Activated T-helper 1 cell treated with anti-CD3 and anti-CD28 coated beads, Interleukin-2, amount 50 U/mL, for 16 hours (primary cell): ENCODE data around the gene EPB41L2.
"Not testable (repeated sequence)": the region's sequence is repeated elsewhere in the genome, so short reads cannot be mapped to it uniquely, and the experiment has no call there.

Experiments
- DNase-seq, 2 donors: peaks; one replicate each; pipeline ENCODE4 v3.0.0-alpha.2; 2020; ENCODE audit warnings: low read depth in 1 of 2, low spot score in 1 of 2

Gene EPB41L2

DNA sequence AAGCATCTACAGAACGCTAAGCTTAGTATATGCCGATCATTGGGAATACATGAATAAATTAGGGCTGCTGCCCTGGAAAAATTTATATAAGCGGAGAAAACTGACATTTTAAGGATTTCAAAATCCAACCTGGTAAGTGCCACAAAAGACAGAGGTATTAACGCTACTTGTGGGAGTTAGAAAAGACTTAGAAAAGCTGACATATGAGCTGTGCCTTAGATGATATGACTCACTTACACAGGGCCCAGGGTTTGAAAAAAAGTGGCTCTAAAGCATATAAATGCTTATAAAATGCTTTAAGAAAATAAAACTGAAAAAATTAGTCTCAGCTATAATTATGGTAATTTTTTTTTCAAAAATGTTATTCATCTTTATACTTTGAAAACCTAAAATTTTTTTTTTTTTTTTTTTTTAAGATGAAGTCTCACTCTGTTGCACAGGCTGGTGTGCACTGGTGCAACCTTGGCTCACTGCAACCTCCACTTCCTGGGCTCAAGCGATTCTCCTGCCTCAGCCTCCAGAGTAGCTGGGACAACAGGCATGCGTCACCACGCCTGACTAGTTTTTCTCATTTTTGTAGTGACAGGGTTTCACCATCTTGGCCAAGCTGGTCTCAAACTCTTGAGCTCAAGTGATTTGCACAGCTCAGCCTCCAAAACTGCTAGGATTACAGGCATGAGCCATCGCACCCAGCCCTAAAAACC lies 25.7 kb downstream of the EPB41L2 start:
- DNase-seq: no peak

DNA sequence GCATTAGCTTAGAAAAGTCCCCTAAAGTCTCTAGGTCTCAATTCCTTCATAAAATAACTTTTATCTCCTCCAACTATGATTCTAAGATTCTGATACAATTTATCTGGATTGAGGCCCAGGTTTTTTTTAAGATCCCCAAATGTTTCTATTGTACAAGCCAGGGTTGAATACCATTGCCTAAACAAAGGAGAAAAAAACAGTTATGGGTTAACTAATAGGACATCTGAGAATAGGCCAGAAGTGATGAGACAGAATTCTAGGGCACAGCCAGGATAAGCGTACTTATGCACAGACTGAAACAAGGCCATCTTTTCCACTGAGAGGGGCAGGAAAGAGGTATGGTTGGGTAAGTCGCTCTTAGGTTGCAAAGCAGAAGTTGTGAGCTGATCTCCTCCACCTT lies 26.4 kb downstream of the EPB41L2 start:
- DNase-seq: no peak

DNA sequence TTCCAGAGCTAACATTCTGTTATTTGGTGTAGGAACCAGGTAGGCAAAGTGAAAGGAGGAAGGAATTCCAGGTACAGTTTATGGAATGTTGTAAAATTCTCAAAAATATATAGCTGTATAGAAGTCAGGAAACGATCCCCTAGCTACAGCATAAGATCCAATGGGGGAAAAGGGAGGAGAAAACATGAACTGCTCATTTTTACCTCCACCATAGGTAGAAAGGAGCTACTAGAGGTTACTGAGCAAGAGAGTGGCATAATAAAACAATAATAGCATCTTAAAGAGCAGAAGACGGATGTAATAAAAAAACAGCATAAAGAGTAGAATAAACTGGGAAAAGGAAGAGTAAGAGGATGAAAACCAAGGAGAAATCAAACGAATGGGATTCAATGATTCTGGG lies 26.9 kb downstream of the EPB41L2 start:
- DNase-seq: no peak

DNA sequence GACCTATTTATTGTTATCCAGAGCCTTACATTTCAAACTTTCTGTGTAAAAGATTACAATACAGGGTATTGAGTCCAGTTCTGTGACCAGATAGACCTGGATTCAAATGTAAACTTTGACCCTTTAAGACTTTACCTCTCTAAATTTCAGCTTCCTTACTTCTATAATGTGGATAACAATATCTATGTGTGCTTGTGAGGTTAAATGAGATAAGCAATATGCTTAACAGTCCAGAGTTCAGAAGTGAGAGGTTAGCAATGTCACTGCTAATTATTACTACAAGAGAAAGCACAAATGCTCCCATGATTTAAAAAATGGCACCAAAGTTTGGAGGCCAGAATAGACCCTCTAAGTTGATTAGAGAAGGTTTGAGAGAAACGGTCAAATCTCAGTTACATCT lies 27.5 kb downstream of the EPB41L2 start:
- no peak for DNase-seq

DNA sequence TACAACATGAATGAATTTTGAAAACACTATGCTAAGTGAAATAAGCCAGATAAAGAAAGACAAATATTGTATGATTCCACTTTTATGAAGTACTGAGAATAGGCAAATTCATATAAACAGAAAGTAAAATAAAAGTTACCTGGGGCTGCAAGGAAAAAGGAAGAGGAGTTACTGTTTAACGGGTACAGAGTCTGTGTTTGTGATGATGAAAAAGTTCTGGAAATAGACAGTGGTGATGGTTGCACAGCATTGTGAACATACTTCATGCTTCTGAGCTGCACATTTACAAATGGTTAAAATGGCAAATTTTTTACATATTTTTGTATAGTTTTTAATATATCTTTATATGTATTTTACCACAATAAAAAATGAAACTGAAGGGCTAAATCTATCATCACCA lies 29.4 kb downstream of the EPB41L2 start:
- DNase-seq: no peak

DNA sequence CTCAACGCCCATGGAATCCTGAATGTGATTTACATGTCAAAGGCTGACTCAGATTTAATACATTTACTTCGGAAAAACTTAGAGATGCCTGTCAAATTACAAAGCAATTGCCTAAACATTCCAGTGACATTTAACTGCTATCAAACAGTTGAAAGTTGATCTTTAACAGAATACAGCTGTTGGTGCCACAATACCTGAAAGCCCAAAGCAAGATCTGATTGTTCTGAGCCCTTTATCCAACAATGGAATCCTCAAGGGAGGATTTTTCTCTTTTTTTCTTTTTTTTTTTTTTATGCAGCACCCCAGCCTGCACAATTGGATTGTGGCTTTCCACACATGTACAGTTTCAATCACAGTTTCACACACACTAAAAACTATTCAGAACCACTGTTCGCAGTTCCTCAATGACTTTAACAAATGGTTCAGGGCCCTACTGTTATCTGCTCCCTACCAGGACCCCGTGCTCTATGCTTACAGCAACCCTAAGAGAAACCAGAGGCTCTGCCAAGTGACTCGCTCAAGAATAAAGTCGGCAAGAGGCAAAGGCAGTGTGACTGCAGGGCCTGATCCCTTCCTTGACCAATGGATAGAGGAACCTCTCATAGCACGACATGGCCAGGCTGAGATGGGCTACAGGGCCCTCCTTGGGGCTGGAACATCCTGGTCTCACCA lies 33.3 kb downstream of the EPB41L2 start:
- no peak for DNase-seq

DNA sequence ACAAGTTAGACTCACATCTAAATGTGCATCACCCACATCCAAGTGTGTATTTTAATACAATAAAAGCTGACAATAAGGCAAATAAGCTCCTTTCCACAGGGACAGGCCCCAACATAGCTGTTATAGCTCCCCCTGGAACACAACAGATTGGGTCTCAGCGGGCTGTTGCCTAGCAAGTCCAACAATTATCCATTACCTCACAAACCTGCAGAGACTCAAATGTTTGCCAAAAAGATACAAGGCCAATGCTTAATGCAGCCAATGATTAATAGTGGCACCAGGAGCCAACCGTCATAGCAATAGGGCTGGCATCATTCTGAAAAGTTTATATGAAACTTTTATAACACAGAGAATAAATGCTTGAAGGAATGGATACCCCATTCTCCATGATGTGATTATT lies 35.7 kb downstream of the EPB41L2 start:
- no peak for DNase-seq

DNA sequence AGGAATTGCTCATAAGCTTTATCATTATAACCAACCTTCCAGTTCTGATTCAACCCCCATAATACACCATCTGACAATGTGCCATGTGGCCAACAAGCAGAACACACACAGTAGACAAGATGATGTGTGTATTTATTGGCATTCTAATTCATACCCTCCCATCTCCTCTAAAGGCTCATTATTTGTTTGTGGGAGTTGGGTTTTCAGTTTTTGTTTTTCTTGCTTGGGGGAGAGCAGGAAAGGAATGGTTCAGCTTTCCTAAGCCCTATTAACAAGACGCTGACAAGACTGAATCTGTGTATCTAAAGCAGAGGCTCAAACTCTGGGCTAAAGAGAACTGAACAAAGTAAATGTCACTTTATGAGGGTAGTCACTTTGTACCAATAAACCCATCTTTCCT lies 36.8 kb downstream of the EPB41L2 start:
- DNase-seq: no peak

DNA sequence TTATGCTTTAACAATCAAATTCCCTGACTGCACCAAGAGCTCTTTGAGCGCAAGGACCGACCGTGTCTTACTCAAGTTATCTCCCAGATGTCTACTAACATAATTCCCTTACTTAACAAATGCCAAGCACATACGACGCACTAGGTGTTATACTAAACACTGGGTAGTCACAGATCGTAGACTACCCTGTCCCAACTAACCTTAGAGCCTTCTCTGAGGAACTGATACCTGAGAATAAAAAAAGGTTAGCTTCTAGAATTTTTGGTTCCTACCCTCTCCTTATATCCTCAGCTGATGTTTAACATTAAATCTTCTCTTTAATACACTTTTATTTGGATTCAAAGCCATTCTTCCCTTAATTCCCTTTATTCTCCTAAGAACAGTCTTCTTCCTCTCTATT lies 38.5 kb downstream of the EPB41L2 start:
- no peak for DNase-seq

DNA sequence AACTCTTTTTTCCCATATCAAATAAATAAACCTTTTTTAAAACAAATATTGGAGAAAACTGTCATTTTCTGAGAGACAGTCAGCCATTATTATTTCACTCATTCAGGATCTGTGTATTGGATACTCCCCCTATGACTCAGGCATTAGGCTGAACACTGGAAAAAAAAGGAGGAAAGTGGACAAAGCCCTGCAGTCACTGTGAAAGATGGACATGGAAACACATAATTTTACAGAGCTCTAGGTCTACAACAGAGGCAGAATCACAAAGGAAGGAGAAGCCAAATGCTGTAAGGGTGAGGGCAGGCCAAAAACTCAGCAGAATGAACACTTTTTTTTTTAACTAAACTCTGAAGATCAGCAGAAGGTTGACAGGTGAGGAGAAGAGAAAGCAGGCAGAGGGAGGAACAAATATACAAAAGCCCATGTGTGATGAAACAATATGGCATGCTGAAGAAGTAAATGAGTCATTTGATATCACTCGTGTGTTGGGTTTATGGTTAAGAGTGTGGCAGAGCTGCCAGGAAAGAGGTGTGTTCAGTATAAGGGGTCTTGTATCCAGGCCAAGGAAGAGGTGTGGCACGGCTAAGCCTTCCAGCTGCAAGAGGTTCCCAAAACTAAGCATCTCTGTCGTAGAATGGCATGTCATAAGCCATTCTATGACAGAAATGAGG lies 39.1 kb downstream of the EPB41L2 start:
- DNase-seq: no peak

DNA sequence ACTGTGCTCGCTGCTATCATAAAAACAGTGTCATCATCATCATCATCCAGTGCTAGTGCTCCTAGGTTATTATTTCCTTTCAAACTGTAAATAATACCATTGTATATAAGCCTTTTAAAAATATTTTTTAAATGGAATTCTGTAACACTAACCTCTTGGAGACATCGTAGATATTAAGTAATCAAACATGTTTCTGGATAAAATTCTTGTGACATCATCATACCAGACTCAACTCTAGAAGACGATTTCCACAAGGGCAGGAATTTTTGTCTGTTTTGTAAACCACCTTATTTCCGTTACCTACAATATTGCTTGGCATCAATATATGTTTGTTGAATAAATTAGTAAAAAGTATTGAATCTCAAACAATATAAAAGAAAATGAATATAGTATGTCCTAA lies 40.4 kb downstream of the EPB41L2 start:
- DNase-seq: no peak

DNA sequence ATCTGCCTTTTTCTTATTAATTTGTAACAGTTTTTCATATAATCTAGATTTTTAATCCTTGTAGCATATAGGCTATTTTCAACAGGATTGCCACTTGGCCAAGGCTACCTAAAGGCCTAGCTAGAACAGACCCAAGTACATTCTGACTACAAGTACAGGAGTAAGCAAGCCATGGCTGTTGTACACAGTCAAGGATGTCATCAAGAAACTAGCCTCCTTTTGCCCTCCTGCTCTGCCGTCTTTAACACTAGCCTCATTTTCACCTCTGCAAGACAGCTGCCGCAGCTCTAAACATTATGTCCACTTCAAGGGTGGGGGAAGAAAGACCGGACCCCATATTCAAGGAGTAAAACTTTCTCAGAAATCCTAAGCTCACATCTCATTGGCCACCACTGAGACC lies 45.1 kb downstream of the EPB41L2 start:
- DNase-seq: no peak

DNA sequence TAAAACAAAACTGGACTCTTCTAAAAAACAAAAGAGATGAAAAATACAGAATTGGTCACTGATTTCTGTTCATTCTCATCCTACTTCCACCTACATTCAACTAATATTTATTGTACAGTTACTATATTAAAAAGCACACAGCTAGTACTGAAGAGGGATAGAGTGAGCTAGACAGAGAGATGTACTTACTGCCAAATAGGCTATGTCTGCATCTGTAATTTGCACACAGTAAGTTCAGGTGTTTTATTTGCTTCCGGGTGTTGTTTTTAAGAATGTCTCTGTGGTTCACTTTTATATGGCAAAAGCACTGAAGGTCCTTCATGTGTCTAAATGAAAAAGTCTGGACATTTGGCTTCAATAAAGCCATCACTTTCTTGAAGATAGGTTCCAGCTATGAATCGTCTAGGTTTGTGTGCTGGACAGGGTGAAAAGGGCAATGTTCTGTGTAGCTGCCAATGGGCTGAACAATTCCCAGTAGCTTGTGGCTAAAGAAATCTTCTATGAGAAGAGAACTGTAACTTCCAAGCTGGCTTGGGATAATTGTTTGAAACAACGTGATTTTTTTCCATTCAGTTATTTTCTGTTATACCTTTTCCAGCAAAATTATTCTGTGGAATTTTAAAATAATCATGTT lies 47.3 kb downstream of the EPB41L2 start:
- no peak for DNase-seq

DNA sequence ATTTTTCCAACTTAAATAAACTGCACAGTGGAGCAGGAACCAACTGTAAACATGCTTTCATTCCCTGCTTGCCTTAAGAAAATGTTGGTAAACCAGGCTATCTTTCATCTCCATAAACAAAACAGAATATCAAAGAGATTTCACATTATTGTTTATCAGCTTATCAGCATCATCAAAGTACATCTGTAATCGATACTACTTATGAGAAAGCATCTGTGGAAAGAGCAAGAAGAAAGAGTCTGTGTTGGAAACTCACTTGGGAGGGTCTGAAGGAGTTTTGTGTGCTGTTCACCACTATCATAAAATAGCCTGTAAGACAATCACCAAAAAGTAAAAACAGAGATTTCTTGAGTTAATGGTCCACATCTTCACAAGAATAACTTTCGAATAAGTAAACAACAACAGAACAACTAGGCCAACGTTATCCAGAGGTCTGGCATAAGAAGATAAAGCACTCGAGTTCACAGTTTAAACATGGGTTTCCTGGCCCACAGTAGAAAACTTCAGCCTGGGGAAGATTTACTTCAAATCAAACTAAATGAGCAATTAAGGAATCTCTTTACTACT lies 47.9 kb downstream of the EPB41L2 start:
- no peak for DNase-seq

DNA sequence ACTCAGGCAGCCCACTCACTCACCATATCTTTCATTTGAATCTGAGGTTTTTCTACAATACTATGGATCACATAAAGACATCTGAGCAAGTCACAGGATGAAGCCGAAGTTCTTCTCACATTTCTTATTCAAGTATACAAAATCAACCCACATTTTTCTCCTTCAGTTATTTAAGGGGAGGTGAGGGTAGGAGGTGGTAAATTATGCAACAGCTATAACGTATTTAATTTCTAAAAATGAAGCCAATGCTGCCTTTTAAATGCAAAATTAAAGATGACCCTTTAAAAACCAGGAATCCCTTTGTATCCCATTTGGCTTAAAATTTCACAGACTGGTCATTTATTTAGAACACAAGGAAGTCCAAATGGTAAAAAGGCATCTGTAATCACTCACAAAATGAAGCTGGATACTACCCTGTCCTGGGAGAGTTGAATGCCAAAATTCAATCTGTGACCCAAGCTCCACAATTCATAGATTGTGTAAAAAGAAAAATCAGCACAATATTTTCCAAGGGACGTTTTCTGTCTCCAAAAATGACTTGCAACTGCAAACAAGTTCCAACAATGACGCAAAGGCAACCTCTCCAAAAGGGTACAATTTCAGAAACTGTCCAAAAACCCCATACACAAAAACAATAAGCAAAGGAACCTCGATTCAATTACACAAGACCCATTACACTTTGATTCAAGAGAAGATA lies 48.8 kb downstream of the EPB41L2 start:
- no peak for DNase-seq

DNA sequence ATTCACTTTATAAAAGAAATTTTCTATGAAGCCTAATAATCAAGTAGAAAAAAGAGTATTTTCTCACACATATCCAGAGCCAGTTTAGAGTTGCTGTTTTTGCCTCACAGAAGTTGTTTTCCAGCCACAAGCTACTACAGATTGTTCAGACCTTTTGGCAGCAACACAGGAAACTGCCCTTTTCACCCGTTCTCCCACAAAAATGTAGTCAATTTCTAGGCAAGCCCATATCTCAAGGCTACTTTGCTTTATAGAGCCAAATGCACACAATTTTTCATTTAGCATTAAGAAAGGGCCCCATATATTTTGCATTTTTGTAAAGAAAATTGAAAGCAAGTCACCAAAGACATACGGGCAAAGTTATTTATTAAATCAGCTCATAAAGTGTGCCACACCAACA lies 49.5 kb downstream of the EPB41L2 start:
- no peak for DNase-seq

DNA sequence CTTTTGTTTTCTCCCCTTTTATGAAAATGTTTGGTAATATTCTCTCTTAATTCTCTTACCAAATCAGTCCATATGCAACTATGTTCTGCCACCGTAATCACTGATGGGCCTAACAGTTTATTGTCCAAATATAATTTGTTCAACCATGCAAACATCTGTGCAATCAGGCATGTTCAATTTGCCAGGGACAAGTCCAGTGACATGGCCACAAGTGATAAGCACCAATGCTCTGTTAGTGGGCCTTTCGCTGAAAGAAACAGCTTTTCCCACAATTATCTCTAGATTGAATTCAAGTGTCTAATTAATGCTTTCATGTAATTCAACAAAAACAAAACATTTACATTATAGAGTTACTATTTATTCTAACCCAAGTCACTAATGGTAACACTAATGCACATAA lies 53.3 kb downstream of the EPB41L2 start:
- DNase-seq: no peak

DNA sequence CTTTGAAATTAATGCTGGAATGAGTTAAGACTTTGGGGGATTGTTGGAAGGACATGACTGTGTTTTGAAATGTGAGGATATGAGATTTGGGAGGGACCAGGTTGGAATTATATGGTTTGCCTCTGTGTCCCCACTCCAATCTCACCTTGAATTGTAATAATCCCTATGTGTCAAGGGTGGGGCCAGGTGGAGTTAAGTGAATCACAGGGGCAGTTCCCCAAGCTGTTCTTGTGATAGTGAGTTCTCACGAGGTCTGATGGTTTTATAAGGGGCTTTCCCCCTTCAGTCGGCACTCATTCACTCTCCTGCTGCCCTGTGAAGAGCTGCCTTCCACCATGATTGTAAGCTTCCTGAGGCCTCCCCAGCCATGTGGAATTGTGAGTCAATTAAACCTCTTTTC lies 54.1 kb downstream of the EPB41L2 start:
- DNase-seq: not testable (repeated sequence)

DNA sequence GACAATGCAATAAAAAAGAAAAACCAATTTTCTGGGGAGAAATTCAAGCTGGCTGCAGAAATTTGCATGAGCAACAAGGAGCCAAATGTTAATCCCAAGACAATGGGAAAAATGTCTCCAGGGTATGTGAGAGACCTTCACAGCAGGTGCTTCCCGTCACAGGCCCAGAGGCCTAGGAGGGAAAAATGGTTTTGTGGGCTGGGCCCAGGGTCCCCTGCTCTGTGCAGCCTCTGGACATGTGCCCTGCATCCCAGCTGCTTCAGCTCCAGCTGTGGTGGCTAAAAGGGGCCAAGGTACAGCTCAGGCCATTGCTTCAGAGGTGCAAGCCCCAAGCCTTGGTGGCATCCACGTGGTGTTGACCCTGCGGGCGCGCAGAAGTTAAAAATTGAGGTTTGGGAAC lies 55.1 kb downstream of the EPB41L2 start:
- DNase-seq: not testable (repeated sequence)

DNA sequence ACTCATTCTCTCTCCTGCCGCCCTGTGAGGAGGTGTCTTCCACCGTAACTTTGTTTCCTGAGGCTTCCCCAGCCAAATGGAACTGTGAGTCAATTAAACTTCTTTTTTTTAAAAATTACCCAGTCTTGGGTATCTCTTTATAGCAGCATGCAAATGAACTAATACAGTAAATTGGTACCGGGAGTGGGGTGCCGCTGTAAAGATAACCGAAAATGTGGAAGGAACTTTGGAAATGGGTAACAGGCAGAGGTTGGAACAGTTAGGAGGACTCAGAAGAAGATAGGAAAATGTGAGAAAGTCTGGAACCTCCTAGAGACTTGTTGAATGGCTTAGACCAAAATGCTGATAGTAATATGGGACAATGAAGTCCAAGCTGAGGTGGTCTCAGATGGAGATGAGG lies 55.8 kb downstream of the EPB41L2 start:
- no peak for DNase-seq

DNA sequence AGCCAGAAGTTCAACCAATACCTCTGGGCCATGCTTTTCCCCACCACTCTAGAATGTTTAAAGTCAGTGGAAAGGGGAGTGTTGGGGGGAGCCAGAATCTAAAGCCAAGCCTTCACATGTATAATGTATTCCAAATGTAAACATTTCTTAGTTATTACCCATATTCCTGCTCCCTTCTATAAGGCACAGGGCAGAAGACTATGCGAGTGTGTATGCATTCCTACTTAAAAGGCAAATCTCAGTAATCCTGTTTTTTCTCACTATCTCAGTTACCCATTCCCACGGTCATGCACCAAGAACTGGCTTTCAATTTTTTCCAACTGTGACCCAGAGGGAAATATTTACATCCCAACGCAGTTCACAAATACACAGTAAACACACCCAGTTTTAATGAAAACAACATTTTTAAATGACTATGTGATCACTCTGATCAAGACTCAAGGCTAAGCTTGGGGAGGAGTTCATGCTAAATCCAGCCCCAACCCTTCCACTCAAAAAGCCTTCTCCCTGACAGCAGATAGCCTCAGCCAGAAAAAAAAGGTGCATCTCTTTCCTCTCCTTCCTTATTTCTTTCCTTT lies 57.5 kb downstream of the EPB41L2 start:
- no peak for DNase-seq
